ENCODE results near the gene CEL.

CEL gene

DNA sequence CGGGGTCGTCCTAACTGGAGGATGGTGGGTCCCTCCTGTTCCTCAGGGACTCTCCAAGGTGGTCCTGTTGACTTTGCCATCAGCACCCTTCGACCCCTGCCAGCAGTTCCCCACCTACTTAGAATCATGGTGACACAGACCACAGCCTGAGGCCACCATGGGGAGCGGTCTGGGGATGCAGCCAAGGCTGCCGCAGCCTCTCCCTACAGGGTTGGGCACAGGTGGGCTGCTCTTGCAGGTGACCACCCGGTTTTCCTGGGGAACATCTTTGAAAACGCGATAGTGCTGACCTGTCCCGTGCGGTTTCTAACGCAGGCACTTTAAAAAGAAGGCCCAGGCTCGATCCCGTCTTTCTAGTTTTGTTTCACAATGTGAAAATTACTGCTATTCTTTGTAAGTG lies 12.7 kb upstream of the CEL start:
- DNase-seq (ENCODE audit: extremely low spot score): no peak
- ChIA-PET POLR2A (no interaction called here), CTCF (interaction anchor here (0.6 to 1.0 kb wide), 2 partner anchors 10 to 27 kb away, joined by 3 to 4 read pairs; no protein-coding TSS in a partner anchor)
- TF ChIP-seq ELF4 (IDR thresholded peaks at IDR 0.05) (no peak), LEF1 (IDR thresholded peaks at IDR 0.05; ENCODE audit: borderline replicate concordance) (no peak), TARDBP (IDR thresholded peaks at IDR 0.05) (no peak), FOXK2 (IDR thresholded peaks at IDR 0.05) (no peak), SP1 (IDR thresholded peaks at IDR 0.05) (no peak), CTBP1 (IDR thresholded peaks at IDR 0.05; ENCODE audit: borderline replicate concordance) (no peak), ARNT (IDR thresholded peaks at IDR 0.05) (no peak), L3MBTL2 (conservative IDR thresholded peaks at IDR 0.05) (no peak), HDGF (IDR thresholded peaks at IDR 0.05; ENCODE audit: borderline replicate concordance) (no peak), FOXM1 (IDR thresholded peaks at IDR 0.05; ENCODE audit: borderline replicate concordance) (no peak), FOXA1 (IDR thresholded peaks at IDR 0.05) (no peak), NFRKB (IDR thresholded peaks at IDR 0.05) (no peak), SUZ12 (IDR thresholded peaks at IDR 0.05) (no peak), BHLHE40 (IDR thresholded peaks at IDR 0.05; ENCODE audit: borderline replicate concordance) (no peak), ZNF384 (IDR thresholded peaks at IDR 0.05) (no peak)
- TF ChIP-seq, protein P1, sequence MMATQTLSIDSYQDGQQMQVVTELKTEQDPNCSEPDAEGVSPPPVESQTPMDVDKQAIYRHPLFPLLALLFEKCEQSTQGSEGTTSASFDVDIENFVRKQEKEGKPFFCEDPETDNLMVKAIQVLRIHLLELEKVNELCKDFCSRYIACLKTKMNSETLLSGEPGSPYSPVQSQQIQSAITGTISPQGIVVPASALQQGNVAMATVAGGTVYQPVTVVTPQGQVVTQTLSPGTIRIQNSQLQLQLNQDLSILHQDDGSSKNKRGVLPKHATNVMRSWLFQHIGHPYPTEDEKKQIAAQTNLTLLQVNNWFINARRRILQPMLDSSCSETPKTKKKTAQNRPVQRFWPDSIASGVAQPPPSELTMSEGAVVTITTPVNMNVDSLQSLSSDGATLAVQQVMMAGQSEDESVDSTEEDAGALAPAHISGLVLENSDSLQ (IDR thresholded peaks at IDR 0.05): no peak

DNA sequence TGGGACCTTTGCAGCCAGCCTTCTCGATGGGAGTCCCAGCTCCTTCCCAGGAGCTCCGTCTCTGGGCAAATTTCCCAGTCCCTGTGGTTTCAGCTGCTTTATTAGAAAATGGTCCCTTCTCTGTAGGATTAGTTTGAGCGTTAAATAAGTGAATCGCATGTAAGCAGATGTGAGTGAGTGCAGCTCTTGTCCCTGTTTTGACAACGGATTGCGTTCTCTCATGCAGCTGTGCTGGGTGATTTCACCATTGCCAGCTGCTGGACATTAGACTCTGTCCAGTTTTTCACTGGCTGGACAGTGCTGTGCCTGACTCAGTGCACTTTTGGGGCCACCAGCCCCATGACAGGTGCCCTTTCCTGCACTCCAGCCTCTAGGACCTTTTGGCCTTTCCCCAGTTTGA lies 11.6 kb upstream of the CEL start:
- CTCF ChIA-PET: no interaction called here
- no peak for DNase-seq (ENCODE audit: extremely low spot score)
- TF ChIP-seq SUZ12 (IDR thresholded peaks at IDR 0.05) (no peak), HDGF (IDR thresholded peaks at IDR 0.05; ENCODE audit: borderline replicate concordance) (no peak), SP1 (IDR thresholded peaks at IDR 0.05) (no peak), TARDBP (IDR thresholded peaks at IDR 0.05) (no peak), ZNF384 (IDR thresholded peaks at IDR 0.05) (no peak), ARNT (IDR thresholded peaks at IDR 0.05) (no peak), ELF4 (IDR thresholded peaks at IDR 0.05) (no peak), L3MBTL2 (conservative IDR thresholded peaks at IDR 0.05) (no peak), FOXK2 (IDR thresholded peaks at IDR 0.05) (no peak), FOXM1 (IDR thresholded peaks at IDR 0.05; ENCODE audit: borderline replicate concordance) (no peak), BHLHE40 (IDR thresholded peaks at IDR 0.05; ENCODE audit: borderline replicate concordance) (no peak), CTBP1 (IDR thresholded peaks at IDR 0.05; ENCODE audit: borderline replicate concordance) (no peak), FOXA1 (IDR thresholded peaks at IDR 0.05) (no peak), LEF1 (IDR thresholded peaks at IDR 0.05; ENCODE audit: borderline replicate concordance) (no peak), NFRKB (IDR thresholded peaks at IDR 0.05) (no peak)
- TF ChIP-seq, protein P1 (IDR thresholded peaks at IDR 0.05): no peak
- POLR2A ChIA-PET: no interaction called here

DNA sequence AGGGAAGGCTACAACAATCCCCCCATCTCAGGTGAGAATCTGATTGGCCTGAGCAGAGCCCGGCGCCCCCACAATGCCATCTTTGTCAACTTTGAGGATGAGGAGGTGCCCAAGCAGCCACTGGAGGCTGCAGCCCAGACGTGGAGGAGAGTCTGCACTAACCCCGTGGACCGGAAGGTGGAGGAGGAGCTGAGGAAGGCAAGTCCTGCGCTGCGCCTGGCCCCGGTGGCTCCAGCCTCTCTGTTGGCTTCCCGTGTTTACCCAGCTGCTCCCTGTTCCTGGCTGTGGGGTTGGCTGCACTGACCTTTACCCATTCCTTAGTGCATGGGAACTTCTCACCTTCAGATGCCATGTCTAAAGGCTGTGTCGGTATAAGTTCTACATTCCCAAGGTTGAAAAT lies 11.0 kb upstream of the CEL start:
- CTCF ChIA-PET: no interaction called here
- POLR2A ChIA-PET: no interaction called here
- TF ChIP-seq BHLHE40 (IDR thresholded peaks at IDR 0.05; ENCODE audit: borderline replicate concordance) (no peak), SUZ12 (IDR thresholded peaks at IDR 0.05) (no peak), ZNF384 (IDR thresholded peaks at IDR 0.05) (no peak), ELF4 (IDR thresholded peaks at IDR 0.05) (no peak), NFRKB (IDR thresholded peaks at IDR 0.05) (no peak), HDGF (IDR thresholded peaks at IDR 0.05; ENCODE audit: borderline replicate concordance) (no peak)
- no peak for DNase-seq (ENCODE audit: extremely low spot score)

DNA sequence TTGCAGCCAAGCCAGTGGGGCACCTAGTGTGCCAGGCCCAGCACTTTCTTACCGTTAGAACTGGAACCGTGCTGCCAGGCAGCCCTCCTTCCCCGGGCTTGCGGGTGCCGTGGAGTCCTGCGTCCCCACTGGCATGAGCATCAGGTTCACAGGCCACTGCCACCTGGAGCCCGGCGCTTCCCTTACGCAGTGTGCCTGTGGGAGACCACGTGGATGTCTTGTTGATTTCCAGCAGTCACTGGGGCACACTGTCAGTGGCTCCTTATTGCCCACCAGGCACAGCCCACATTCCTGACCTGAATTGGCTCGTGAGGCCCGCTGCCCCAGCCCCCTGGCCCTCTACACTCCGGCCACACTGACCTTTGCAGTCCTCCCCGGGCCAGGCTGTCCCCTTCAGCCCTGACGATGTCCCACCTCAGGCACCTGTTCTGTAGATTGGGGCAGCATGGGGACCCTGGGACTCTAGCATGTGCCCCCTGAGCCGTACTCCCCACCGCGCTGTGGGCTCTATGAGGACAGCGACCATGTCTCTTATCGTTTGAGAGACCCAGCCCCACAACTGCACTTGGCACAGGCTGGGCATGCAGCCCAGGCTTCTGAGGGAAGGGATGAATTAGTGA lies 10.4 kb upstream of the CEL start:
- TF ChIP-seq ZNF384 (IDR thresholded peaks at IDR 0.05) (no peak), LEF1 (IDR thresholded peaks at IDR 0.05; ENCODE audit: borderline replicate concordance) (no peak)
- DNase-seq (ENCODE audit: extremely low spot score): no peak
- POLR2A ChIA-PET: no interaction called here
- CTCF ChIA-PET: no interaction called here

DNA sequence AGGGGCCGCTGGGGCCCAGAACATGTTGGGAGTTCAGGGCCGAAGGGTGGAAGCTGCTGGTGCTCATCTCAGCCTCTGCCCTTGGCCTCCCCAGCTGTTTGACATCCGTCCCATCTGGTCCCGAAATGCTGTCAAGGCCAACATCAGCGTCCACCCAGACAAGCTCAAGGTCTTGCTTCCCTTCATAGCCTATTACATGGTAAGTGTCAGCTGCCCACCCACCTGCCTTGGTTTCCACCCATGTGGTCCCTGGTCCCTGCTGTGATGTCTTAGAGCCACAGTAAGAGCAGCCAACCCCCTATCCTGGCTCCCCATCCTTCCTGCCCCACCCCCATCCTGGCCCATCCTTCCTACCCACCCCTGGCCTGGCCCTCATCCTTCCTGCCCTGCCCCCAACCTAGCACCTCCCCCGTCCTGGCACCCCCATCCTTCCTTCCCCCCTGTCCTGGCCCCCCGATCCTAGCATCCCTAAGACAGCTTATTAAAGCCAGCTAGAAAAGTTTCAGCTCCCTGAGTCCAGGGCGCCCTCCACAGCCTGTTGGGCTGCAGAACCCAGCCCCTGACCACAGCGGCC lies 9.7 kb upstream of the CEL start:
- no peak for DNase-seq (ENCODE audit: extremely low spot score)
- ChIA-PET POLR2A (no interaction called here), CTCF (no interaction called here)
- no peak for TF ChIP-seq FOXK2 (IDR thresholded peaks at IDR 0.05)
- TF ChIP-seq ELF4 (IDR thresholded peaks at IDR 0.05): no peak
- TF ChIP-seq, protein P1 (IDR thresholded peaks at IDR 0.05): no peak
- TF ChIP-seq LEF1 (IDR thresholded peaks at IDR 0.05; ENCODE audit: borderline replicate concordance): no peak
- TF ChIP-seq L3MBTL2 (conservative IDR thresholded peaks at IDR 0.05): no peak
- TF ChIP-seq SP1 (IDR thresholded peaks at IDR 0.05): no peak
- no peak for TF ChIP-seq ZNF384 (IDR thresholded peaks at IDR 0.05)
- no peak for TF ChIP-seq BHLHE40 (IDR thresholded peaks at IDR 0.05; ENCODE audit: borderline replicate concordance)
- TF ChIP-seq SUZ12 (IDR thresholded peaks at IDR 0.05): no peak
- TF ChIP-seq FOXM1 (IDR thresholded peaks at IDR 0.05; ENCODE audit: borderline replicate concordance): no peak
- no peak for TF ChIP-seq ARNT (IDR thresholded peaks at IDR 0.05)

DNA sequence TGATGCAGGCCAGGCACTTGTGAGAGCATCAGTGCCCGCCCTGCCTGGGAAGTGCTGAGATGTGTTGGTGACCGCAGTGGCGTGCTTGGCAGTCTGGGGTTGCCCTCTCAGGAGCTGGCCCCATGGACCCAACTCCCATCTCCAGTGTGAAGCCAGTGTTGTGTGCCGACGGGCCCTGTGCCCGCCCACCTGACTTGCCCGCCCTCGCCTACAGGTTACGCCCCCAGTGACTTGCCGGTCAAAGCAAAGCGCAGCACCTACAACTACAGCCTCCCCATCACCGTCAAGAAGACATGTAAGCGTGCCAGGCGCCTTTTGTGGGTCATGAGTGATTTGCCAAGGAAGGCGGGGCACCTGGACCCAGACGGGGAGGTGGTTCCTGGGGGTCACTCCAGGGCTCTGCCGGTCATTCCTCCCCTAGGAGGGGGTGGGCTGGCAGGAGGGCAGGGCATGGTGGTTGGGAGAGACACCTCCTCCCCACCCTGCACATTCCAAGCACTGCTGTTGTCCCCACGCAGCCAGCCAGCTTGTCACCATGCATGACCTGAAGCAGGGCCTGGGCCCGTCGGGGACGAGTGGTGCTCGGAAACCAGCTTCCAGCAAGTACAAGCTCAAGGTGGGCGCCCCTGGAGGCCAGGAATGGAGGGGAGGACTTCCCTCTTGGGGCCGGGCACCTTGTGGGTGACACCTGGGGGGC lies 7.4 kb upstream of the CEL start:
- TF ChIP-seq ARNT (IDR thresholded peaks at IDR 0.05): no peak
- no peak for TF ChIP-seq LEF1 (IDR thresholded peaks at IDR 0.05; ENCODE audit: borderline replicate concordance)
- no peak for TF ChIP-seq ELF4 (IDR thresholded peaks at IDR 0.05)
- TF ChIP-seq SP1 (IDR thresholded peaks at IDR 0.05): no peak
- TF ChIP-seq, protein P1 (IDR thresholded peaks at IDR 0.05): no peak
- TF ChIP-seq SUZ12 (IDR thresholded peaks at IDR 0.05): no peak
- no peak for TF ChIP-seq CTBP1 (IDR thresholded peaks at IDR 0.05; ENCODE audit: borderline replicate concordance)
- no peak for TF ChIP-seq FOXA1 (IDR thresholded peaks at IDR 0.05)
- no peak for DNase-seq (ENCODE audit: extremely low spot score)
- ChIA-PET CTCF (no interaction called here), POLR2A (no interaction called here)
